GM12878 (cell line): Measurements from ENCODE around the gene CHD9. TPM values are rescaled to one million over a fixed set of nuclear protein-coding genes. Genes with fewer than 3 reads are reported as not detected.
A peak's percentile ranks its signal among the peaks of the same experiment; 100 is the strongest.

ENCODE experiments used
- ATAC-seq: fragments of 200-7000 bp; cut with Tn5 transposase; 3 replicates; pipeline ENCODE4 v1.9.1; 2020; ENCODE audit warnings: mild to moderate bottlenecking, moderate library complexity
- BruUV-seq: library from RNA; stranded (reverse); fragments of 400-500 nt; replicated peaks from 2 replicates; lab custom pipeline; 2021; lab: Mats Ljungman, UMichigan
- CTCF ChIA-PET: fragments of 300-600 bp; sonication (Branson Sonifier 250); formaldehyde crosslinking; extraction: SDS; loops from one replicate; lab custom pipeline; 2021; ENCODE audit warnings: inconsistent platforms; lab: Yijun Ruan, JAX
- POLR2A ChIA-PET: fragments of 350-600 bp; formaldehyde crosslinking; extraction: SDS; loops from one replicate; lab custom pipeline; 2021; ENCODE audit warnings: inconsistent platforms; lab: Charles Lee
- RAD21 ChIA-PET: fragments of 300-600 bp; sonication (Branson Sonifier 250); formaldehyde crosslinking; loops from one replicate; lab custom pipeline; 2023; ENCODE audit warnings: antibody characterized with exemption; ENCODE audit not compliant: unreplicated experiment; lab: Charles Lee
- SMC1A ChIA-PET: fragments of 300-600 bp; sonication (Branson Sonifier 250); formaldehyde crosslinking; loops from one replicate; lab custom pipeline; 2023; ENCODE audit not compliant: unreplicated experiment, uncharacterized antibody; lab: Charles Lee
- DNase-seq: peaks from one replicate; pipeline ENCODE4 v3.0.0-alpha.2; 2011; ENCODE audit warnings: low read depth, low spot score
- FAIRE-seq: peaks from 3 replicates; lab custom pipeline; 2011; peaks lifted over from hg19 to GRCh38; lab: Jason Lieb, UNC
- H2AFZ ChIP-seq: 2 replicates; pipeline ENCODE4 v1.6.0; 2011; ENCODE audit warnings: low read depth, low read length, control low read depth; ENCODE audit not compliant: control insufficient read depth
- H3K27ac ChIP-seq: 2 replicates; pipeline ENCODE4 v1.5.1; 2011; ENCODE audit warnings: control low read depth; ENCODE audit not compliant: control insufficient read depth, insufficient read depth
- H3K27me3 ChIP-seq, 2 experiments: replicated peaks in 1 of 2; 2 replicates each; pipeline versions ENCODE4 v1.6.0 to v1.6.1; 2011; ENCODE audit warnings: low read length in 1 of 2; ENCODE audit not compliant: control insufficient read depth in 2 of 2, insufficient read depth in 2 of 2
- H3K36me3 ChIP-seq, 2 experiments: 2 replicates each; pipeline ENCODE4 v1.5.1; 2011; ENCODE audit warnings: low read length in 1 of 2; ENCODE audit not compliant: control insufficient read depth in 2 of 2, insufficient read depth in 2 of 2
- H3K4me1 ChIP-seq: 2 replicates; pipeline ENCODE4 v1.6.1; 2011; ENCODE audit warnings: mild to moderate bottlenecking, low read length, moderate library complexity, mixed read lengths; ENCODE audit not compliant: control insufficient read depth, insufficient read depth
- H3K4me2 ChIP-seq: 2 replicates; pipeline ENCODE4 v1.6.0; 2011; ENCODE audit warnings: control low read depth; ENCODE audit not compliant: control insufficient read depth, insufficient read depth
- H3K4me3 ChIP-seq: fragments of 200-600 bp; sonication (generic); 2 replicates; pipeline ENCODE4 v1.5.1; 2016
- H3K79me2 ChIP-seq: 2 replicates; pipeline ENCODE4 v1.6.0; 2011; ENCODE audit warnings: low read length; ENCODE audit not compliant: control insufficient read depth, insufficient read depth
- H3K9ac ChIP-seq: 2 replicates; pipeline ENCODE4 v1.8.0; 2011; ENCODE audit warnings: low read length, control low read depth, mixed read lengths; ENCODE audit not compliant: control insufficient read depth, insufficient read depth
- H3K9me3 ChIP-seq: replicated peaks from 3 replicates; pipeline ENCODE4 v1.5.1; 2011; ENCODE audit warnings: mild to moderate bottlenecking, low read length; ENCODE audit not compliant: control insufficient read depth, insufficient read depth
- H4K20me1 ChIP-seq: 2 replicates; pipeline ENCODE4 v1.6.0; 2011; ENCODE audit not compliant: control insufficient read depth, insufficient read depth
- ASH2L ChIP-seq: fragments of 300-600, 200-600 bp; sonication (generic); IDR thresholded peaks from 2 replicates; pipeline ENCODE4 v1.6.1; 2017; ENCODE audit warnings: low read depth, mild to moderate bottlenecking, borderline replicate concordance
- BCL3 ChIP-seq: IDR thresholded peaks from 2 replicates; pipeline ENCODE4 v1.6.1; 2011; ENCODE audit warnings: borderline replicate concordance, low read depth, mild to moderate bottlenecking, moderate library complexity, low read length; ENCODE audit not compliant: insufficient read depth, poor library complexity, severe bottlenecking
- BHLHE40 ChIP-seq, 2 experiments: fragments of 450-650 bp in 1 of 2; IDR thresholded peaks; 2 replicates each; pipeline ENCODE4 v1.6.1; 2011 to 2017; ENCODE audit warnings: low read depth in 2 of 2, borderline replicate concordance in 1 of 2, improper control_type of control experiment in 1 of 2, low read length in 1 of 2, mild to moderate bottlenecking in 1 of 2
- CBFB ChIP-seq: IDR thresholded peaks from 2 replicates; pipeline ENCODE4 v1.6.1; 2016; ENCODE audit warnings: antibody characterized with exemption, low read depth
- CHD1 ChIP-seq: IDR thresholded peaks from 2 replicates; pipeline ENCODE4 v1.6.1; 2012; ENCODE audit warnings: low read depth, low read length, improper control_type of control experiment
- CHD4 ChIP-seq: fragments of 200-600 bp; sonication (generic); IDR thresholded peaks from 2 replicates; pipeline ENCODE4 v1.6.1; 2016; ENCODE audit warnings: mild to moderate bottlenecking
- IKZF2 ChIP-seq, 2 experiments: fragments of 450-650 bp; IDR thresholded peaks; 2 replicates each; pipeline ENCODE4 v1.6.1; 2017; ENCODE audit warnings: mild to moderate bottlenecking in 2 of 2, moderate library complexity in 2 of 2
- JUNB ChIP-seq: IDR thresholded peaks from 2 replicates; pipeline ENCODE4 v1.6.1; 2016; ENCODE audit warnings: antibody characterized with exemption, mild to moderate bottlenecking
- RAD51 ChIP-seq: fragments of 450-650 bp; IDR thresholded peaks from 2 replicates; pipeline ENCODE4 v1.6.1; 2016; ENCODE audit warnings: moderate library complexity, mild to moderate bottlenecking, inconsistent platforms
- RCOR1 ChIP-seq: conservative IDR thresholded peaks from 2 replicates; pipeline ENCODE4 v1.6.1; 2012; ENCODE audit warnings: low read depth, low read length, improper control_type of control experiment
- SMARCA5 ChIP-seq: fragments of 450-650 bp; IDR thresholded peaks from 2 replicates; pipeline ENCODE4 v1.6.1; 2017; ENCODE audit warnings: mild to moderate bottlenecking
- STAT3 ChIP-seq: IDR thresholded peaks from 2 replicates; pipeline ENCODE4 v1.6.1; 2011; ENCODE audit warnings: low read depth, low read length, improper control_type of control experiment
- TAF1 ChIP-seq: IDR thresholded peaks from 2 replicates; pipeline ENCODE4 v1.6.1; 2011; ENCODE audit warnings: mild to moderate bottlenecking, low read depth, low read length, borderline replicate concordance
- TCF12 ChIP-seq: IDR thresholded peaks from 2 replicates; pipeline ENCODE4 v1.6.1; 2011; ENCODE audit warnings: low read depth, mild to moderate bottlenecking, low read length
- WRNIP1 ChIP-seq: IDR thresholded peaks from 2 replicates; pipeline ENCODE4 v1.6.1; 2011; ENCODE audit warnings: low read depth, low read length, improper control_type of control experiment, borderline replicate concordance
- ZNF687 ChIP-seq: fragments of 450-650 bp; IDR thresholded peaks from 2 replicates; pipeline ENCODE4 v1.6.1; 2017; ENCODE audit warnings: mild to moderate bottlenecking, moderate library complexity
- ZSCAN29 ChIP-seq: fragments of 450-650 bp; IDR thresholded peaks from 2 replicates; pipeline ENCODE4 v1.6.1; 2017; ENCODE audit warnings: mild to moderate bottlenecking, moderate library complexity
- WGBS: methylation state at CpG from one replicate; pipeline ENCODE4 v1.1.6; 2016; ENCODE audit warnings: low lambda C conversion rate; ENCODE audit not compliant: insufficient replicate concordance, insufficient coverage; ENCODE audit errors: missing lambda C conversion rate; 5-methylcytosine and 5-hydroxymethylcytosine counted together
- in situ Hi-C: fragments of 300-500 bp; cut with MboI; formaldehyde crosslinking; loops from 9 replicates; pipeline ENCODE4 v1.14.3; 2018; ENCODE audit warnings: mixed read lengths
- intact Hi-C: fragments of 100-400 bp; cut with micrococcal nuclease; formaldehyde crosslinking; loops from one replicate; pipeline ENCODE4 v1.14.2; 2022; ENCODE audit not compliant: unreplicated experiment
- polyA plus RNA-seq, 11 experiments: library from polyadenylated mRNA; depleted of rRNA in 4 of 11; unstranded in 6 of 11; stranded (reverse) in 5 of 11; fragments of >200 nt; fragmentation: Nextera tagmentation in 4 of 11; fragmentation: Illumina TruSeq in 1 of 11; extraction: Ambion mirVana in 4 of 11; extraction: Trizol in 1 of 11; gene quantifications; 1 replicate in 1 of 11; 2 replicates in 10 of 11; pipeline versions ENCODE4 v1.2.1 to v1.2.3, GENCODE V29; 2011 to 2016; ENCODE audit warnings: inconsistent platforms in 2 of 11, missing spikeins in 2 of 11, low read depth in 1 of 11
- total RNA-seq, 4 experiments: library from RNA; depleted of rRNA in 3 of 4; stranded (reverse); fragments of >200 nt in 3 of 4; fragmentation: Illumina TruSeq in 1 of 4; extraction: Trizol in 1 of 4; gene quantifications; 2 replicates each; pipeline versions ENCODE4 v1.2.1 to v1.2.3, GENCODE V29; 2013 to 2021

The CHD9 gene
- total and polyA plus RNA-seq, 10 of the 15 experiments (the other 5 are each of a cell fraction or from before 2014, with no cell fraction given), result 29.2 to 95.7 (median 54.3) TPM

GRCh38 chr16:53098526-53099317 is 43.9 kb downstream of the CHD9 start:
- H3K9me3 ChIP-seq, result no peaks in the 10 kb centered on the region
- H3K4me3 ChIP-seq, result peak overlapping the region; percentile 79
- no peak for FAIRE-seq
- H3K79me2 ChIP-seq, result peaks cover 57% of the 10 kb centered on the region
- no peaks in the 10 kb centered on the region; a peak in 1 of 4 replicates for H3K36me3 ChIP-seq
- intact Hi-C loops (loop anchor here (1.0 kb wide), 2 partner anchors 32 to 37 kb away; no protein-coding TSS in a partner anchor), in situ Hi-C loops (loop anchor here (5.0 kb wide), 1 partner anchor 36 kb away; no protein-coding TSS in a partner anchor)
- ChIA-PET CTCF (interaction anchor here (0.7 to 3.3 kb wide), 12 partner anchors 8 to 109 kb away, joined by 3 to 17 read pairs (median 7); partner anchors contain the start of gene CHD9), SMC1A (interaction anchor here (1.0 to 11.1 kb wide), 12 partner anchors 8 to 110 kb away, joined by 4 to 270 read pairs (median 6); partner anchors contain the start of gene CHD9), RAD21 (interaction anchor here (0.8 to 10.4 kb wide), 12 partner anchors 13 to 437 kb away, joined by 3 to 107 read pairs (median 9); partner anchors contain the start of gene CHD9), POLR2A (interaction anchor here (0.7 to 6.8 kb wide), 7 partner anchors 8 to 39 kb away, joined by 3 to 142 read pairs (median 4); partner anchors contain the start of gene CHD9)
- H3K27ac ChIP-seq, result peak overlapping the region; percentile 96
- H3K4me2 ChIP-seq, result peak overlapping the region; percentile 70
- WGBS, result 0% methylated on average over 16 of the region's 16 CpGs
- H4K20me1 ChIP-seq, result no peaks in the 10 kb centered on the region
- DNase-seq, result peak; percentile 66
- H2AFZ ChIP-seq, result peak overlapping the region; percentile 63
- peaks cover 33% of the 10 kb centered on the region for H3K4me1 ChIP-seq
- no peaks in the 10 kb centered on the region for H3K27me3 ChIP-seq
- H3K9ac ChIP-seq, result peak overlapping the region; percentile 76
- TSS peak; percentile 89 for BruUV-seq
- ATAC-seq, result peak; percentile 81
- TF ChIP-seq CBFB, result peak; percentile 21; the same call in 1 of the 2 replicates
- peak; percentile 45 for TF ChIP-seq JUNB
- TF ChIP-seq CHD4, result no peak
- peak; percentile 53; the same call in 1 of the 2 replicates for TF ChIP-seq ZNF687
- no peak; the same call in 1 of the 2 replicates for TF ChIP-seq SMARCA5
- no peak for TF ChIP-seq RCOR1
- TF ChIP-seq RAD51, result no peak
- peak in 1 of 2 experiments; percentile 39; a peak in 1 of 4 replicates for TF ChIP-seq BHLHE40 (IDR thresholded peaks at IDR 0.05; ENCODE audit: borderline replicate concordance in 1 of 2, low read depth in 2 of 2, low read length in 1 of 2)
- TF ChIP-seq CHD1, result no peak
- 0 out of 2 replicates have a peak, but pooled peaks have one; percentile 25 for TF ChIP-seq ZSCAN29
- peak; percentile 84; the same call in 1 of the 2 replicates for TF ChIP-seq ASH2L
- no peak for TF ChIP-seq STAT3
- peak; percentile 66 for TF ChIP-seq TAF1
- peak; percentile 99 for TF ChIP-seq TCF12
- peak; percentile 57 to 80 for TF ChIP-seq IKZF2 (IDR thresholded peaks at IDR 0.05)
- TF ChIP-seq WRNIP1, result no peak
- TF ChIP-seq BCL3, result peak; percentile 54
